ENCODE data around the gene DCANP1. TPM values are rescaled to one million over a fixed set of nuclear protein-coding genes. Genes with fewer than 3 reads are reported as not detected.

DCANP1 gene
- total RNA-seq, 1 donor from 2014 or later: not detected

DNA sequence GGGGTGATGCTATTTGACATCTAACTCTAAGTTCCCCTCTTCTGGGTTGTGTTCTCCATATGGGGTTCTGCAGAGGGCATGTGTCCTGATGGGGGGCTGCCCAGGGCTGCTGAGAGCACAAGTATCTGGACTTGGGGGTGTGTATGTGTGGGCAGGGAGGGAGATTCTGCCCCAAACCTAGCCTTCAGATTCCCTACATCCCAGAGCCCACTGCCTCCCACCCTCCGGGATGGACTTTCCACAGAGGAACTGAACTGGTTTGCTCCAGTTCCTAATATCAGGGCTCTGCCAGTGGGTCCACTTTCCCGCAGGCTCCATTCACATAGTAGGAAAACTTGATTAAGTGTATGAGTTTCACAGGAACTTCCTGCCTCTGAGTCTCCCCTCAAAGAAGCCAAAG lies 21.4 kb upstream of the DCANP1 start:
- no peak for DNase-seq (ENCODE audit: low spot score in 2 of 2, unreplicated experiment in 2 of 2)
- Mint-ChIP-seq H3K27me3 (ENCODE audit: low read depth) (peaks cover 97% of the 10 kb centered on the region), H3K9me3 (no peaks in the 10 kb centered on the region), H3K4me1 (peaks cover 6% of the 10 kb centered on the region), H3K27ac (no peak overlapping the region), H3K4me3 (no peak overlapping the region), H3K36me3 (no peaks in the 10 kb centered on the region)
- TF ChIP-seq, protein P1, sequence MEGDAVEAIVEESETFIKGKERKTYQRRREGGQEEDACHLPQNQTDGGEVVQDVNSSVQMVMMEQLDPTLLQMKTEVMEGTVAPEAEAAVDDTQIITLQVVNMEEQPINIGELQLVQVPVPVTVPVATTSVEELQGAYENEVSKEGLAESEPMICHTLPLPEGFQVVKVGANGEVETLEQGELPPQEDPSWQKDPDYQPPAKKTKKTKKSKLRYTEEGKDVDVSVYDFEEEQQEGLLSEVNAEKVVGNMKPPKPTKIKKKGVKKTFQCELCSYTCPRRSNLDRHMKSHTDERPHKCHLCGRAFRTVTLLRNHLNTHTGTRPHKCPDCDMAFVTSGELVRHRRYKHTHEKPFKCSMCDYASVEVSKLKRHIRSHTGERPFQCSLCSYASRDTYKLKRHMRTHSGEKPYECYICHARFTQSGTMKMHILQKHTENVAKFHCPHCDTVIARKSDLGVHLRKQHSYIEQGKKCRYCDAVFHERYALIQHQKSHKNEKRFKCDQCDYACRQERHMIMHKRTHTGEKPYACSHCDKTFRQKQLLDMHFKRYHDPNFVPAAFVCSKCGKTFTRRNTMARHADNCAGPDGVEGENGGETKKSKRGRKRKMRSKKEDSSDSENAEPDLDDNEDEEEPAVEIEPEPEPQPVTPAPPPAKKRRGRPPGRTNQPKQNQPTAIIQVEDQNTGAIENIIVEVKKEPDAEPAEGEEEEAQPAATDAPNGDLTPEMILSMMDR (IDR thresholded peaks at IDR 0.05; ENCODE audit: unreplicated experiment): no peak

DNA sequence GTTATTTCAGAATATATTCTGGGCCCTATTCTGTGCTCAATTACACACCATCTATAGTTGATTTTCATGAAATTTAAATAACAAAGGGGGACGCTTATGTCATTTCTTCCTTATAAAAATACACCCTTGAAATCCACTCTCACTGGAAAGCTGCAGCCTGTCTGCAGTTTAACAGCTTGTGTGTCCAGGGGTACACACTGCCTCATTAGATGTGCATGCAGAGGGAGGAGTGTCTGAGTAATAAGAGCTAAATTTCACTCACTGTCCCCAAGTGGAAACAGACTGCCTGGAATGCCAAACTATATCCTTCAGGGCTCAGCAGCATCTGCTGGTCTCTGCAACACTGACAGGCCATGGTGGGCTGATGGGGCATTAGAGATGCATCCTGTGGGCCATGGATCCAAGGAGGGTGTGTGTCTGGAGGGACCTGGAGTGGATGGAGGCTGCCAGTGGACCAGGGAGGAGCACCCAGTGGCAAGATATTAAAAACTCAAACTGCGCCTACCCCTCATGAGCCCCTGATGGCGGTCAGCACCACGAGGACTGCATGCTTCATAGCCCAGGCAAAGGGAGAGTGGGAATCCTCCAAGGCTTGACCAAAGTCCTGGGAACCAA lies 20.8 kb upstream of the DCANP1 start:
- peaks cover 96% of the 10 kb centered on the region for H3K27me3 Mint-ChIP-seq (ENCODE audit: low read depth)
- peaks cover 6% of the 10 kb centered on the region for H3K4me1 Mint-ChIP-seq
- no peak for DNase-seq (ENCODE audit: low spot score in 2 of 2, unreplicated experiment in 2 of 2)
- no peak overlapping the region for H3K4me3 Mint-ChIP-seq
- H3K36me3 Mint-ChIP-seq: no peaks in the 10 kb centered on the region
- H3K27ac Mint-ChIP-seq: no peak overlapping the region
- TF ChIP-seq, protein P1 (IDR thresholded peaks at IDR 0.05; ENCODE audit: unreplicated experiment): no peak
- H3K9me3 Mint-ChIP-seq: no peaks in the 10 kb centered on the region

DNA sequence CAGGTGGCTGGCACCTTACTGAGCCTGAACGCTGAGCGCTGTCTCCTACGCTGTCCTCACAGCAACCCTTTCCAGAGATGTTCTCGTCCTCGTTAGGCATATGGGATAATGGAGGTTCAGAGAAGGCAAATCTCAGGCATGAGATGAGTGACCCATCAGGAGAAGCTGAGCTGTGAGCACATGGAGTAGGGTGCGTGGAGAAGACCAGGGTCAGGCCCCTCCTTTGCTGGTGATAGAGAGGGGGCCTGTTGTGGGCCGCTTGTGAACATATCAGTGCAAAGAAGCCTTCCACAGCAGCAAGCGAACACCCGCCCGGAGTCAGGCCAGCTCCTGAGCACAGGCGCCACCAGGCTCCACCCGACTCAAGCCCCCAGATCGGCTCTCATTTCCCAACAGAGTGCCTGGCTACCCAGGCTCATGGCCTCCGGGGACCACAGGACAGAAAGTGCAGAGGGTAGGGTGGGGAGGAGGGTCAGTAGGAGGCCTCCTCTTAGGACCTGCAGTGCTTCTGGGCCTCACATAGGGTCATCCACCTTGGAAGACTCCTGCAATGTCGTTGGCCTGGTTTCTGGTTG lies 20.0 kb upstream of the DCANP1 start:
- no peak for DNase-seq (ENCODE audit: low spot score in 2 of 2, unreplicated experiment in 2 of 2)
- H3K4me3 Mint-ChIP-seq: peak overlapping the region; percentile 66
- no peaks in the 10 kb centered on the region for H3K9me3 Mint-ChIP-seq
- TF ChIP-seq, protein P1 (IDR thresholded peaks at IDR 0.05; ENCODE audit: unreplicated experiment): no peak
- no peak overlapping the region for H3K27ac Mint-ChIP-seq
- H3K4me1 Mint-ChIP-seq: peaks cover 11% of the 10 kb centered on the region
- H3K27me3 Mint-ChIP-seq (ENCODE audit: low read depth): peaks cover 97% of the 10 kb centered on the region
- no peaks in the 10 kb centered on the region for H3K36me3 Mint-ChIP-seq

DNA sequence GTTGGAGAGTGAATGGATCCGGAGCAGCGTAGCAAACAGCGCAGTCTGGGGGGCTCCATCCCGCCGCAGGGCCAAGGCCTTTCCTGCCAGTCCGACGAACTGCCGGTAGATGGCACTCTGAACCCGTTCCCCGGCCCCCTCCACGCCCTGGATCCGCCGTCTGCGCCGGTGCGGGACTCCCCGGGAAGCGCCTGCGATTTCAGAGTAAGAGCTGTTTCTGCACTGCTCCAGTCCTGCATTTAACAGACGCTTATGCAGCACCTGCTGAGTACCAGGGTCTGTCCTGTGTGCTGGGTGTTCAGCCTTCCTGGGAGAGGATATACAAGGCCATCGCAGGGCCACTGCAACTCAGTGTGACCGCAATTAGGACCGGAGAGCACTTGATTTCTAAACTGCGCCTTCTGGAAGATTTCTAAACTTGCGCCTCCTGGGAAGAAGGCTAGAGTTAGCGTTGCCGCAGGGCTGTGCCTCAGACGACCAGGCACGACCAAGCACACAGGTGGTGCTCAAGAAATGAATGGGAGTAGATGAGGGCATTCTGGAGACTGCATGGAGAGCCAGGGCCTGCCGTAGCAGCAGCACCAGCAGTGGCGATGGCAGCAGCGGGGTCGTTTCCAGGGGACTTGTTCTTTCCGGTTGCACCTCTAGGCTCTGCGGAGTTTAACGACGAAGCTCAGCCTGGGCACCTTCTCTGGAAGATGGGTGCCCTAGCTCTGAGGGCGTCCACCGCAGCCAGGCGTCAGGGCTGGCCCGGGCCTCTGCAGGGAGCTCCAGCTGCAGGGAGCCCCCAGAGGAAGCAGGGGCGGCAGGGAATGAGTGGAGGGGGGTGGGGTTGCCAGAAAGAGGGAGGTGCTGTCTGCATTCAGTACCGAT lies 19.3 kb upstream of the DCANP1 start:
- peak overlapping the region; percentile 66 for H3K4me3 Mint-ChIP-seq
- no peak overlapping the region for H3K27ac Mint-ChIP-seq
- peak; percentile 77 to 93 for DNase-seq (ENCODE audit: low spot score in 2 of 2, unreplicated experiment in 2 of 2)
- H3K36me3 Mint-ChIP-seq: no peaks in the 10 kb centered on the region
- TF ChIP-seq, protein P1 (IDR thresholded peaks at IDR 0.05; ENCODE audit: unreplicated experiment): peak; percentile 74
- peaks cover 11% of the 10 kb centered on the region for H3K4me1 Mint-ChIP-seq
- no peaks in the 10 kb centered on the region for H3K9me3 Mint-ChIP-seq
- H3K27me3 Mint-ChIP-seq (ENCODE audit: low read depth): peaks cover 92% of the 10 kb centered on the region

DNA sequence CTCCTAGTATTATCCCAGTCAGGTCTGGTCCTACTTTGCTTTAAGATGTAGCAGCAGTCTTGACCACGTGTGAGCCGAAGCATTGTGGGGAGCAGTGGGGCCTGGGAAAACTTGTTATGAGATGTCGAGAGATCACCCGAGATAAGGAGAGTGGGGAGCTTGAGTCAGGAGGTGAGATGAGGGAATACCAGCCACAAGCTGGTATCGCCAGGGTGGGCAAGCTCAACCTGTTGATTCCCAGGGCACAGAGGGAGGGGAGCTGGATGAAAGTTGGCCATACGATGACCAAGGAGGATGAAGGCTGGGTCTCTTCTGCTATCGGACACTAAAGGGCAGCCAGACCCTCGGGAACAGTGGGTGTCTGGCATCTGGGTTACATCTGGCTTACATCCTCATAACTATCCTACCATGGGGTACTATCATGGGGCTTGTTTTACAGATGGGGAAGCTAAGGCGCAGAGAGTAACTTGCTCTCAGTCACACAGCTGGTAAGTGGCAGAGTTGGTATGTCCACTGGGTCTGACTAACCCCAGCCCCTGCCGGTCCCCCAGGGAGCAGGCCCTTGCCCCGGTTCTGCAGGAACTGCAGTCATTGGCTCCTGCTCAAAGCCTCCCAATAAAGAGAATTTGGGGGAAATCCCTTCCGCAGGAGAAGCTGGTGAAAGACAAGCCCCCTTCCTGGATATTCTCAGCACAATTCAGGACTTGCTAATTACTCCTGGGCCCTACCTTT lies 18.4 kb upstream of the DCANP1 start:
- no peak for DNase-seq (ENCODE audit: low spot score in 2 of 2, unreplicated experiment in 2 of 2)
- no peaks in the 10 kb centered on the region for H3K36me3 Mint-ChIP-seq
- H3K27me3 Mint-ChIP-seq (ENCODE audit: low read depth): peaks cover 90% of the 10 kb centered on the region
- no peaks in the 10 kb centered on the region for H3K9me3 Mint-ChIP-seq
- peaks cover 11% of the 10 kb centered on the region for H3K4me1 Mint-ChIP-seq
- H3K4me3 Mint-ChIP-seq: peak overlapping the region; percentile 66
- H3K27ac Mint-ChIP-seq: no peak overlapping the region
- TF ChIP-seq, protein P1 (IDR thresholded peaks at IDR 0.05; ENCODE audit: unreplicated experiment): no peak

All from mesothelial cell of epicardium (in vitro differentiated cells).